HG03039 (cell line): ENCODE measurements around the gene TMCO1.
"Not testable (repeated sequence)": the region's sequence is repeated elsewhere in the genome, so short reads cannot be mapped to it uniquely, and the experiment has no call there.

ENCODE experiments used
- ATAC-seq: cut with Tn5 transposase; IDR thresholded peaks from one replicate; pipeline ENCODE4 v1.9.1; 2021; ENCODE audit warnings: mild to moderate bottlenecking, moderate library complexity; ENCODE audit not compliant: unreplicated experiment

The TMCO1 gene

DNA sequence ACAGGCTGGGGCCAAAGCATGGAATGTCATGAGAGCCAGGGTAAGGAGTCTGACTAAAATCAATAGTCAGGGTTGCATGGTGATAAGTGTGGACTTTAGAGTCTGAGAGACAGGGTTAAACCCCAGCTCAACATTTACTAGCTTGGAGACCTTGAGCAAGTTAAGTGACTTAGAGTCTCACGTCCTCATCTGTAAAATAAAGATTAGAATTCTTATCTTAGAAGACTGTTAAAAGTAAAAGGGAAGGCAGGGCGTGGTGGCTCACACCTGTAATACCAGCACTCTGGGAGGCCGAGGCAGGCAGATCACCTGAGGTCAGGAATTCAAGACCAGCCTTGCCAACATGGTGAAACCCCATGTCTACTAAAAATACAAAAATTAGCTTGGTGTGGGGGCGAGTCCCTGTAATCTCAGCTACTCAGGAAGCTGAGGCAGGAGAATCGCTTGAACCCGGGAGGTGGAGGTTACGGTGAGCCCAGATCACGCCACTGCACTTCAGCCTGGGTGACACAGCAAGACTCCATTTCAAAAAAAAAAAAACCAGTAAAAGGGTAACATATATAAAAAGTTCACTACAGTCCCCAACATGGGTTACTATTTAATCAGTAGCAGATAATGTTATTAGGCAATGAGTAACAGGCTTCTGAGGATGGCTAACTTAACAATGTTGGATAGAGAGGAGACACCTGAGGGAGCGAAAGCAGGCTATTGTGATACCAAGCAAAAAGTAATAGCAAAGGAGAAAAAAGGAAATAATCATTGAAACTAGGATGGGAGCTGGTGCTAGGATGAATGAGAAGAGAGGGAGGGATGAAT lies 20.8 kb downstream of the TMCO1 start:
- no peak for ATAC-seq

GRCh38 chr1:165744913-165745312 lies 23.8 kb downstream of the TMCO1 start:
- not testable (repeated sequence) for ATAC-seq

- ATAC-seq, result no peak
Measured at GRCh38 chr1:165742194-165742593, 26.5 kb downstream of the TMCO1 start.

DNA sequence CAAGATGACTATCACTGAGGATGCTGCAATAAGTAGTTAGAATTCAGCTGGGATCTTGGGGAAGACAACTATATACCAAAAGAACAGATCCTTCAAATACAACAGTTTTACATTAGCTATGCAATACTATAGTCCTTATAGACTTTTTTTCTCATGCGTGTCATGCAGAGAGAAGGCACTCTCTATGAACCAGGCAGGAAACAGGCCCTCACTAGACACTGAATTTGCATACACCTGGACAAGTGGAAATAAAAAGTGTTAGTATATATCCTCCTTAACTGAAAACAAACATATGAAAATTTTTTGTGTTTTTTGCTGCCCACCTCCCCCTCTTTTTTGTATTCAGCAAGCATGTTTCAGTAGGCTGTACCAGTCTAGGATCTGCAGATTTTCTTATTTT lies 29.9 kb downstream of the TMCO1 start:
- ATAC-seq, result peak; percentile 95

DNA sequence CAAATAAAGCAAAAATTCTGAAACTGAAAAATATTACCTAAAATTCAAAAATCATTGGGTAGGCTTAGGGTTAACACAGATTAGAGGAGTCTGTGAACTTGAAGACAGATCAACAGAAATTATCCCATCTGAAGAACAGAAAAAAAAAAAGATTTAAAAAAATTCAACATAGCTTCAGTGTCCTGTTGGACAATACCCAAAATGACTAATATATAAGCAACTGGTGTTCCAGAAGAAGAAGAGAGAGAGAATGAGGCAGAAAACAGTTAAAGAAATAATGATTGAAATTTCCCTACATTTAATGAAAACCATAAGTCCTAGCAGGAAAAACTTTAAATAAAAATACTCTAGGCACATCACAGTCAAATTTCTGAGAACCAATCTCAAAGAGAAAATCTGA lies 31.5 kb downstream of the TMCO1 start:
- no peak for ATAC-seq

DNA sequence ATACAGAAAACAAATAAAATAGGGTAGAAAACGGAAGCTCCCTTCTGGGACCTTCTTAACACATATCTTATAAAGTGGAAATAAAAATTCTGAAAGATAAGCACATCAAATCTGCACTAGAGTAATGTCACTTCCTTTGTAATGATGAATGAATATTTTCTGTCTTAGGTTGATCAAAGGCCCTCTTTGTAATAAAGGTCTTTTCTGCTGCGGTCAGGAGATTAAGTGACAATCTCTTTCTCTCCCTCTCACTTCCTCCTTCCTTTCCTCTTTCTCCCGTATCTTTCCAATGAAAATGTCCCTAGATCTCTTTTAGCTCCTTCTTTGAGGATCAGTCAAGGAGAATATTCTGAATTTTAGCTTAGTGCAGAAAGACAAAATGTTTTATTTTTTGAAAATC lies 33.8 kb downstream of the TMCO1 start:
- no peak for ATAC-seq

DNA sequence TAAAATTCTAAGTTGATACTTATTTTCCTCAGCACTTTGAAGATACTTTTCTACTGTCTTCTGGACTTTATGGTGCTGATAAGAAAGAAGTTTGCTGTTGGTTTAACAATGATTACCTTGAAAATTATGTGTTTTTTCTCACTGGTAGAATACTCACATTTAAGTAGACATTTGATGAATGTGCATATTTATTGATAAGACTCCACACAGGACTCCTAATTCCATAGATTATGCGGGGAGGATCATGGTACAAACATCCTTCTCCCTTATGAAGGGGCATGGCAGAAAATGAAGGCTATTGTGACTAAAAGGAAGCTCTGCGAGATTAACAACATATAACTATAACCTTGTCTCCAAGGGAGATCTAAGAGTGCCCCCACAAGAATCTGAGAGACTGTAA lies 41.8 kb downstream of the TMCO1 start:
- ATAC-seq, result no peak

GRCh38 chr1:165726169-165726568 lies 42.5 kb downstream of the TMCO1 start:
- no peak for ATAC-seq

GRCh38 chr1:165717918-165718515 lies 50.7 kb downstream of the TMCO1 start:
- ATAC-seq, result peak; percentile 51

GRCh38 chr1:165716265-165717051 lies 52.2 kb downstream of the TMCO1 start:
- not testable (repeated sequence) for ATAC-seq

DNA sequence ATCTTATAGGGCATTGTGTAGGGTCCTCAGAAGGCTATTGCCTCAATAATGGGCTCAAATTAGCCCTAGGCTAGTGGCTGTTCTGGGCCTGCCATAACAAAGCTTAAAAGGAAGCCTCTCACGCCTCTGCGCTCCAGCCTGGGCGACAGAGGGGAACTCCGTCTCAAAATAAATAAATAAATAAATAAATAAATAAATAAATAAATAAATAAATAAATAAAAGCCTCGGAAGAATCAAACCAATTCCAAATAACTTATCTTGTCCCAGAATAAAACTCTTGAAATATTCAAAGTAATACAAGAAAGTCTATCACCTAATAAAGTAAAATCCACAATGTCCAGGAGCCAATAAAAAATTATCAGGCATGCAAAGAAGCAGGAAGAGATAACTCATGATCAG lies 55.9 kb downstream of the TMCO1 start:
- ATAC-seq, result no peak

GRCh38 chr1:165707984-165708706 lies 60.5 kb downstream of the TMCO1 start:
- no peak for ATAC-seq

GRCh38 chr1:165703648-165704047 lies 65.0 kb downstream of the TMCO1 start:
- no peak for ATAC-seq

- ATAC-seq, result not testable (repeated sequence)
Measured at GRCh38 chr1:165701922-165702321, 66.7 kb downstream of the TMCO1 start.

DNA sequence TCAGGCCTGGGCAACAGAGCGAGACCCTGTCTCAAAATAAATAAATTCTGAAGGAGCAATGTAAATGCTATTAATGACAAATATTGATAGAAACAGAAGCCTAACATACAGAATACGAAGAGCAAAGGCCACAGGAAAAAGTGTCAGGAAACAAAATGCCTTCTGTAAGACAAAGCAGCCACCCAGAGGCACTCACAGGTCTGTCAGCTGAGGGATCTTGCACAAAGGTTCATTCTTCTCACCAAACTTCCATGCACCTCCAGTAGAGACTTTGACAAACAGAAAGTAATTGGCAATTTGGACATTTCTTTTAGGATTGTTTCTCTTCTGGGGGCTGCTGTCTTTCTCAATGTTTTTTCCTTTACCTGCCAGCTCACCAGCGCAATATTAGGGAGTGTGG lies 69.1 kb downstream of the TMCO1 start:
- ATAC-seq, result no peak

- ATAC-seq, result no peak
Measured at GRCh38 chr1:165698761-165699052, 70.0 kb downstream of the TMCO1 start.

- peak; percentile 92 for ATAC-seq
Measured at GRCh38 chr1:165697881-165698760, 70.5 kb downstream of the TMCO1 start, which contains the start of gene ALDH9A1. TSS of gene ALDH9A1 (minus strand) at chr1:165698562. CDS start at chr1:165698558, 4 bp downstream.

DNA sequence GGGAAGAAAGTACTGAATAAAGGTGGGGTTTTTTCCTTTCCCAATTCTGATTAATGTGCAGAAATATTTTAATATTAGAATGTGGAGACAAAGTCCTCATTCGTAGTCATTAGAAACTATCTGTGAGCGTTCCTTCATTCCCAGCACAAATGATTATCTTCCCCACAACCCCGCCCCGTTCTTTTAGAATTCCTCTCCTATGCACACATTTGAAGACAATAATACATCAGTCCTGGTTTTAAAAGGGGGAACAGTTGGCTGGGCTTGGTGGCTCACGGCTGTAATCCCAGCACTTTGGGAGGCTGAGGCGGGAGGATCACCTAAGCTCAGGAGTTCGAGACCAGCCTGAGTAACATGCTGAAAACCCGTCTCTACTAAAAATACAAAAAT lies 71.2 kb downstream of the TMCO1 start:
- no peak for ATAC-seq

DNA sequence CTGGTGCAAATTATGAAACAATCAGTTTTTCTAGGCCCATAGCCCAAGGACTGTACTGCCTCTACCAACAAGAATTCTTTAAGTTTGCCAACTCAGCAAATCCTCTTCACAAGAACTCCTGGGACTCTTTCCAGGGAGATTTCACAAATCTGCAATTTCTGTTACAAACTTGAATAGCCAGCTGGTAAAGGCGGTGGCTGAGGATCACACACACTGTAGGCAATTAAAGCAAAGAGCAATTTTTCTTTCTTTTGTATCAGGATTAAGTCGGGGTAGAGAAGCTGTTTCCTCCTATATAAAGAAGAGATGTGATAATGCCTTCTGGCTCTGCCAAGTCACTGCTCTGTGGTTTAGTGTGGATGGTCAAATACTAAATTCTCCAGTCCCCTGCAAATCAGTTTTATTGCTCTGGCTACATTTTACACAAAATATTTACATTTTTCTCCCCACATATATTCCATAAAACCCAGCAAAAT lies 72.0 kb downstream of the TMCO1 start:
- ATAC-seq, result no peak

DNA sequence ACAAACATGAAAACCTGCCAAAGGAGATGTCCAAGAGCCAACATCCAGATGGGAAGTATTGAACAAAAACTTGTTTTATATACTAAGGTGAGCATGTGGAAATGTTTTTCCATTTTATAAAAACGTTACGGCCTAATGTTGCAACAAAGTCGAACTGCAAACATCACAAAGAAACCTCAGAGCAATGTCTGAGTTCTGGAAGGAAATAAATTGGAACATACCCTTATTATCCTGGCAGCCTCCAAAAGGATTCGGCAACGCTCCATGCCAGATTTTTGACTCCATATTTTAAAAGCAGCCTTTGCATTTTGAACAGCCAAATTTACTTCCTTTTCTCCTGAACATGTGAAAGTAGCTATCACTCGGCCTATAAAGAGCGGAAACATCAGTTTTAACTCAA lies 73.6 kb downstream of the TMCO1 start:
- ATAC-seq, result no peak
